ENCODE results near the gene CCDC54.

The CCDC54 gene

DNA sequence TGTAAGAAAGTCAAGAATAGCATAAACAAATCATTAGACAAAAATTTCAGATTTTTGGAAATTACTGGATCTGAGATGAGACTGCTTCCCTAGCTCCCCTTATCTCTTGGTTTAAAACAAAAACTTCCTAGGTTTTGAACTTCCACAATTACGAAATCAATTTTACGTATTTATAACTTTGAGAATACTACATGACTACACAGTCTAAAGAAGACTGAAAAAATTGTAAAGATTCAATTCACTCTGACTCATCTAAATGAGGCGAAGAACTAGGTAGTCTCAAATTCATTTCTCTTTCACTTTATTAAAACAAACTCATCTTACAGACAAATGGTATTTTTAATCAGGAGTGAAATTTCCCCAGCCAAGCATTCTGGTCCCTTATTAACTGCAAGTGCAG, 10.3 kb downstream of the CCDC54 start:
- no peak overlapping the region for H3K27ac ChIP-seq (ENCODE audit: low read depth, low read length, severe bottlenecking)
- H3K9me3 ChIP-seq (ENCODE audit: control insufficient read depth, low read length) = no peaks in the 10 kb centered on the region
- WGBS, 2 experiments (ENCODE audit: insufficient coverage in 2 of 2) = 100% methylated on average over 2 of the region's 3 CpGs; no CpG with 5 or more reads in 1 of the 2 experiments
- no peak overlapping the region for H3K4me3 ChIP-seq (ENCODE audit: extremely low read depth, insufficient read depth, low read length, poor library complexity, severe bottlenecking)
- H3K4me1 ChIP-seq (ENCODE audit: control insufficient read depth, insufficient read depth, low read length, poor library complexity, severe bottlenecking) = peaks cover 8% of the 10 kb centered on the region
- H3K36me3 ChIP-seq (ENCODE audit: control insufficient read depth, insufficient read depth, low read length) = no peaks in the 10 kb centered on the region

GRCh38 chr3:107392549-107393165, 15.4 kb downstream of the CCDC54 start:
- H3K9me3 ChIP-seq (ENCODE audit: control insufficient read depth, low read length) = no peaks in the 10 kb centered on the region
- H3K27ac ChIP-seq (ENCODE audit: low read depth, low read length, severe bottlenecking) = peak overlapping the region; percentile 43
- H3K4me3 ChIP-seq (ENCODE audit: extremely low read depth, insufficient read depth, low read length, poor library complexity, severe bottlenecking) = no peak overlapping the region
- WGBS, 2 experiments (ENCODE audit: insufficient coverage in 2 of 2) = 92 to 93% methylated on average over 2 to 3 of the region's 3 CpGs
- H3K4me1 ChIP-seq (ENCODE audit: control insufficient read depth, insufficient read depth, low read length, poor library complexity, severe bottlenecking) = peaks cover 7% of the 10 kb centered on the region
- no peaks in the 10 kb centered on the region for H3K36me3 ChIP-seq (ENCODE audit: control insufficient read depth, insufficient read depth, low read length)

- Histone ChIP-seq H3K36me3 (ENCODE audit: control insufficient read depth, insufficient read depth, low read length) (no peaks in the 10 kb centered on the region), H3K27ac (ENCODE audit: low read depth, low read length, severe bottlenecking) (no peak overlapping the region)
- WGBS, 2 experiments (ENCODE audit: insufficient coverage in 2 of 2) = no CpG with 5 or more reads among the region's 1 CpG
Observed at GRCh38 chr3:107394502-107394901, 17.3 kb downstream of the CCDC54 start.

DNA sequence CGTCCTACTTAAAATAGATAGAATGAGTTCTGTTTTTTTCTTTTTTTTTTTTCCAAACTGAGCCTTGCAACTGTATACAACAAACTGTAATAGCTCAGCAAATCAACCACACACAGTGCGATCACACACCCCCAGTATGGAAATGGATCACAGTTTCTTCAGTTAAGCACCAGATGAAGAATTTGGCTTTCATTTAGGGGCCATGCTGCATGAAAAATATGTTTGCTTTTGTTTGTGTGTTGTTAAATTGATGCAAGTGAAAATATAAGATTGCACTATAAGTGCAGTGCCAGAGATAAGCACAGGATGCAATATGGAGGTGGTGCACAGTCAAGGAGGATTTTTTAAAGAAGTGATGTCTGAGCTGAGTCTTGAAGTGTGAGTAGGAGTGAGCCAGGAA, 17.8 kb downstream of the CCDC54 start:
- no peak overlapping the region for H3K4me3 ChIP-seq (ENCODE audit: extremely low read depth, insufficient read depth, low read length, poor library complexity, severe bottlenecking)
- H3K9me3 ChIP-seq (ENCODE audit: control insufficient read depth, low read length) = no peaks in the 10 kb centered on the region
- H3K36me3 ChIP-seq (ENCODE audit: control insufficient read depth, insufficient read depth, low read length) = no peaks in the 10 kb centered on the region

More at GRCh38 chr3:107394502-107394901, 17.3 kb downstream of the CCDC54 start:
- peaks cover 7% of the 10 kb centered on the region for H3K4me1 ChIP-seq (ENCODE audit: control insufficient read depth, insufficient read depth, low read length, poor library complexity, severe bottlenecking)
- no peak overlapping the region for H3K4me3 ChIP-seq (ENCODE audit: extremely low read depth, insufficient read depth, low read length, poor library complexity, severe bottlenecking)
- no peaks in the 10 kb centered on the region for H3K9me3 ChIP-seq (ENCODE audit: control insufficient read depth, low read length)

GRCh38 chr3:107401301-107401700, 24.1 kb downstream of the CCDC54 start:
- no peaks in the 10 kb centered on the region for H3K9me3 ChIP-seq (ENCODE audit: control insufficient read depth, low read length)
- 100% methylated on average over 1 of the region's 1 CpG; no CpG with 5 or more reads in 1 of the 2 experiments for WGBS, 2 experiments (ENCODE audit: insufficient coverage in 2 of 2)
- H3K27ac ChIP-seq (ENCODE audit: low read depth, low read length, severe bottlenecking) = no peak overlapping the region
- no peak overlapping the region for H3K4me3 ChIP-seq (ENCODE audit: extremely low read depth, insufficient read depth, low read length, poor library complexity, severe bottlenecking)
- H3K36me3 ChIP-seq (ENCODE audit: control insufficient read depth, insufficient read depth, low read length) = no peaks in the 10 kb centered on the region
- H3K4me1 ChIP-seq (ENCODE audit: control insufficient read depth, insufficient read depth, low read length, poor library complexity, severe bottlenecking) = no peaks in the 10 kb centered on the region

More for the DNA sequence above, 17.8 kb downstream of the CCDC54 start:
- peaks cover 7% of the 10 kb centered on the region for H3K4me1 ChIP-seq (ENCODE audit: control insufficient read depth, insufficient read depth, low read length, poor library complexity, severe bottlenecking)
- no CpG with 5 or more reads among the region's 2 CpGs for WGBS, 2 experiments (ENCODE audit: insufficient coverage in 2 of 2)
- no peak overlapping the region for H3K27ac ChIP-seq (ENCODE audit: low read depth, low read length, severe bottlenecking)

GRCh38 chr3:107402214-107402613, 25.0 kb downstream of the CCDC54 start:
- WGBS, 2 experiments (ENCODE audit: insufficient coverage in 2 of 2) = 77 to 100% methylated on average over 2 of the region's 3 CpGs
- Histone ChIP-seq H3K27ac (ENCODE audit: low read depth, low read length, severe bottlenecking) (no peak overlapping the region), H3K9me3 (ENCODE audit: control insufficient read depth, low read length) (no peaks in the 10 kb centered on the region), H3K4me3 (ENCODE audit: extremely low read depth, insufficient read depth, low read length, poor library complexity, severe bottlenecking) (no peak overlapping the region), H3K4me1 (ENCODE audit: control insufficient read depth, insufficient read depth, low read length, poor library complexity, severe bottlenecking) (no peaks in the 10 kb centered on the region), H3K36me3 (ENCODE audit: control insufficient read depth, insufficient read depth, low read length) (no peaks in the 10 kb centered on the region)

GRCh38 chr3:107404727-107405469, 27.7 kb downstream of the CCDC54 start:
- Histone ChIP-seq H3K27ac (ENCODE audit: low read depth, low read length, severe bottlenecking) (no peak overlapping the region), H3K4me3 (ENCODE audit: extremely low read depth, insufficient read depth, low read length, poor library complexity, severe bottlenecking) (no peak overlapping the region), H3K4me1 (ENCODE audit: control insufficient read depth, insufficient read depth, low read length, poor library complexity, severe bottlenecking) (no peaks in the 10 kb centered on the region), H3K36me3 (ENCODE audit: control insufficient read depth, insufficient read depth, low read length) (no peaks in the 10 kb centered on the region), H3K9me3 (ENCODE audit: control insufficient read depth, low read length) (peaks cover 10% of the 10 kb centered on the region)
- no CpG with 5 or more reads among the region's 3 CpGs for WGBS, 2 experiments (ENCODE audit: insufficient coverage in 2 of 2)

GRCh38 chr3:107407355-107407754, 30.1 kb downstream of the CCDC54 start:
- no peaks in the 10 kb centered on the region for H3K4me1 ChIP-seq (ENCODE audit: control insufficient read depth, insufficient read depth, low read length, poor library complexity, severe bottlenecking)
- no peak overlapping the region for H3K4me3 ChIP-seq (ENCODE audit: extremely low read depth, insufficient read depth, low read length, poor library complexity, severe bottlenecking)
- H3K27ac ChIP-seq (ENCODE audit: low read depth, low read length, severe bottlenecking) = no peak overlapping the region
- peaks cover 10% of the 10 kb centered on the region for H3K9me3 ChIP-seq (ENCODE audit: control insufficient read depth, low read length)
- no peaks in the 10 kb centered on the region for H3K36me3 ChIP-seq (ENCODE audit: control insufficient read depth, insufficient read depth, low read length)
- WGBS, 2 experiments (ENCODE audit: insufficient coverage in 2 of 2) = 36 to 79% methylated on average over 1 to 2 of the region's 2 CpGs

GRCh38 chr3:107408513-107408912, 31.3 kb downstream of the CCDC54 start:
- WGBS, 2 experiments (ENCODE audit: insufficient coverage in 2 of 2) = 97 to 98% methylated on average over 5 of the region's 5 CpGs

GRCh38 chr3:107409365-107409764, 32.1 kb downstream of the CCDC54 start:
- H3K9me3 ChIP-seq (ENCODE audit: control insufficient read depth, low read length) = peaks cover 10% of the 10 kb centered on the region
- WGBS, 2 experiments (ENCODE audit: insufficient coverage in 2 of 2) = no CpG with 5 or more reads among the region's 2 CpGs
- no peak overlapping the region for H3K4me3 ChIP-seq (ENCODE audit: extremely low read depth, insufficient read depth, low read length, poor library complexity, severe bottlenecking)
- no peak overlapping the region for H3K27ac ChIP-seq (ENCODE audit: low read depth, low read length, severe bottlenecking)
- no peaks in the 10 kb centered on the region for H3K36me3 ChIP-seq (ENCODE audit: control insufficient read depth, insufficient read depth, low read length)
- no peaks in the 10 kb centered on the region for H3K4me1 ChIP-seq (ENCODE audit: control insufficient read depth, insufficient read depth, low read length, poor library complexity, severe bottlenecking)

More at GRCh38 chr3:107408513-107408912, 31.3 kb downstream of the CCDC54 start:
- H3K9me3 ChIP-seq (ENCODE audit: control insufficient read depth, low read length) = peaks cover 10% of the 10 kb centered on the region
- H3K27ac ChIP-seq (ENCODE audit: low read depth, low read length, severe bottlenecking) = no peak overlapping the region
- H3K4me1 ChIP-seq (ENCODE audit: control insufficient read depth, insufficient read depth, low read length, poor library complexity, severe bottlenecking) = no peaks in the 10 kb centered on the region
- H3K4me3 ChIP-seq (ENCODE audit: extremely low read depth, insufficient read depth, low read length, poor library complexity, severe bottlenecking) = no peak overlapping the region
- no peaks in the 10 kb centered on the region for H3K36me3 ChIP-seq (ENCODE audit: control insufficient read depth, insufficient read depth, low read length)

DNA sequence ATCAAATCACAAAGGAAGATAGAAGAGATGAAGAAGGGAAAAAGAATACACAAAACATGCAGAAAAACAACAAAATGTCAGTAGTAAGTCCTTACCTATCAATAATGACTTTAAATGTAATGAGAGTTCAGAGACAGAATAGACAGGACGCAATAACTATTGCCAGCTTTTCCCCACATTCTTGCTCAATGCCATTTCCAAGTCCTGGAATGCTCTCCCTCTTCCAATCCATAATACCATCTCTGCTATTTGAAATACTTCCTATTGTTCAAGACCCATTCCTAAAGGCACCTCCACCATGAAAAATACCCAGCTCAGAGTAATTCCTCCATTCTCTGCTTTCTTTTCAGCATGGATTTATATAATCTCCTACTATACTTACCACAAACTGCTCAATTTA, 33.4 kb downstream of the CCDC54 start:
- no peaks in the 10 kb centered on the region for H3K4me1 ChIP-seq (ENCODE audit: control insufficient read depth, insufficient read depth, low read length, poor library complexity, severe bottlenecking)
- peaks cover 10% of the 10 kb centered on the region for H3K9me3 ChIP-seq (ENCODE audit: control insufficient read depth, low read length)
- H3K4me3 ChIP-seq (ENCODE audit: extremely low read depth, insufficient read depth, low read length, poor library complexity, severe bottlenecking) = no peak overlapping the region
- H3K36me3 ChIP-seq (ENCODE audit: control insufficient read depth, insufficient read depth, low read length) = no peaks in the 10 kb centered on the region
- WGBS, 2 experiments (ENCODE audit: insufficient coverage in 2 of 2) = 83 to 100% methylated on average over 1 of the region's 1 CpG
- H3K27ac ChIP-seq (ENCODE audit: low read depth, low read length, severe bottlenecking) = no peak overlapping the region

All from mesodermal cell (in vitro differentiated cells).